SK-N-SH (cell line): ENCODE results near the gene SELENOK.

Experiments
- CHD2 ChIP-seq: fragments of 150-350 bp; IDR thresholded peaks from 2 replicates; pipeline ENCODE4 v1.6.1; 2018; ENCODE audit warnings: low read length; ENCODE audit not compliant: partially characterized antibody
- CTCF ChIP-seq: fragments of 200-600 bp; sonication (generic); IDR thresholded peaks from 2 replicates; pipeline ENCODE4 v1.6.1; 2017; ENCODE audit warnings: antibody characterized with exemption, mild to moderate bottlenecking, moderate library complexity
- GATA2 ChIP-seq: sonication (generic); formaldehyde crosslinking; IDR thresholded peaks from 2 replicates; pipeline ENCODE4 v1.5.0; 2020; ENCODE audit warnings: mild to moderate bottlenecking, missing genetic modification reagents
- RFX5 ChIP-seq: IDR thresholded peaks from 2 replicates; pipeline ENCODE4 v1.6.1; 2012; ENCODE audit warnings: mild to moderate bottlenecking, improper control_type of control experiment, low read length
- SMC3 ChIP-seq: IDR thresholded peaks from 2 replicates; pipeline ENCODE4 v1.6.1; 2012; ENCODE audit warnings: low read depth, low read length, improper control_type of control experiment

- TF ChIP-seq RFX5 (no peak), CHD2 (no peak), CTCF (no peak), GATA2 (CRISPR knock-in tag) (no peak), SMC3 (no peak)
These were observed 8.1 kb upstream of the SELENOK start for GRCh38 chr3:53899750-53900149.
